H1 (cell line): Measurements from ENCODE around the gene MESD. TPM values are rescaled to one million over a fixed set of nuclear protein-coding genes. Genes with fewer than 3 reads are reported as not detected.

Source experiments
- CTCF ChIA-PET: fragments of 300-600 bp; sonication (Branson Sonifier 250); formaldehyde crosslinking; loops from one replicate; lab custom pipeline; 2021; ENCODE audit not compliant: partially characterized antibody; lab: Charles Lee
- POLR2A ChIA-PET: fragments of 300-600 bp; sonication (Branson Sonifier 250); formaldehyde crosslinking; loops from one replicate; lab custom pipeline; 2021; ENCODE audit warnings: inconsistent platforms; ENCODE audit not compliant: partially characterized antibody; lab: Charles Lee
- DNase-seq, 2 experiments: peaks; one replicate each; pipeline versions ENCODE4 v3.0.0 to v3.0.0-alpha.2; 2010 to 2022; ENCODE audit warnings: low spot score in 2 of 2, low read depth in 1 of 2, mixed read lengths in 1 of 2
- FAIRE-seq: peaks from 2 replicates; lab custom pipeline; 2011; peaks lifted over from hg19 to GRCh38; lab: Jason Lieb, UNC
- H2AFZ ChIP-seq: 2 replicates; pipeline ENCODE4 v1.8.1; 2012; ENCODE audit warnings: low read length, inconsistent platforms
- H2AK5ac ChIP-seq: 2 replicates; pipeline ENCODE4 v1.6.1; 2013; ENCODE audit warnings: low read depth, low read length
- H2BK120ac ChIP-seq: replicated peaks from 2 replicates; pipeline ENCODE3; 2013; ENCODE audit warnings: low read depth, low read length, inconsistent platforms
- H2BK12ac ChIP-seq: 2 replicates; pipeline ENCODE4 v1.6.1; 2013; ENCODE audit warnings: low read depth, low read length
- H2BK15ac ChIP-seq: 2 replicates; pipeline ENCODE4 v1.6.1; 2013; ENCODE audit warnings: low read length
- H2BK20ac ChIP-seq: 2 replicates; pipeline ENCODE4 v1.6.1; 2013; ENCODE audit warnings: low read length
- H2BK5ac ChIP-seq: 2 replicates; pipeline ENCODE4 v1.6.1; 2013; ENCODE audit warnings: low read depth, low read length
- H3K14ac ChIP-seq: 2 replicates; pipeline ENCODE4 v1.6.1; 2013; ENCODE audit warnings: inconsistent platforms; ENCODE audit not compliant: insufficient read length
- H3K18ac ChIP-seq: 2 replicates; pipeline ENCODE4 v1.6.1; 2013; ENCODE audit warnings: low read length; ENCODE audit errors: extremely low read depth
- H3K23ac ChIP-seq: 2 replicates; pipeline ENCODE4 v1.6.1; 2013; ENCODE audit warnings: inconsistent platforms; ENCODE audit not compliant: insufficient read length
- H3K23me2 ChIP-seq: 2 replicates; pipeline ENCODE4 v1.6.1; 2013; ENCODE audit warnings: low read depth, low read length
- H3K27ac ChIP-seq: 2 replicates; pipeline ENCODE4 v1.6.1; 2011; ENCODE audit warnings: low read depth, low read length, inconsistent platforms
- H3K27me3 ChIP-seq, 4 experiments: replicated peaks in 1 of 4; 1 replicate in 1 of 4; 2 replicates in 3 of 4; pipeline versions ENCODE4 v1.6.1 to v1.8.1; 2011 to 2013; ENCODE audit warnings: low read length in 3 of 4, mild to moderate bottlenecking in 3 of 4, inconsistent platforms in 2 of 4, mixed read lengths in 2 of 4, moderate library complexity in 1 of 4; ENCODE audit not compliant: control insufficient read depth in 3 of 4, insufficient read depth in 3 of 4; ENCODE audit errors: extremely low read depth in 1 of 4
- H3K36me3 ChIP-seq, 4 experiments: 2 replicates each; pipeline versions ENCODE4 v1.6.1 to v1.8.1; 2011 to 2013; ENCODE audit warnings: mild to moderate bottlenecking in 4 of 4, low read length in 3 of 4, moderate library complexity in 2 of 4, control low read depth in 1 of 4, inconsistent platforms in 1 of 4; ENCODE audit not compliant: insufficient read depth in 4 of 4, control insufficient read depth in 2 of 4
- H3K4ac ChIP-seq: replicated peaks from 2 replicates; pipeline ENCODE3; 2013; ENCODE audit warnings: low read length, low read depth, mixed read lengths, inconsistent platforms; ENCODE audit not compliant: insufficient read length
- H3K4me1 ChIP-seq, 4 experiments: replicated peaks in 1 of 4; 1 replicate in 1 of 4; 2 replicates in 3 of 4; pipeline versions ENCODE4 v1.6.1 to v1.8.1; 2011 to 2013; ENCODE audit warnings: low read length in 3 of 4, inconsistent platforms in 2 of 4, mixed read lengths in 1 of 4; ENCODE audit not compliant: insufficient read depth in 4 of 4, control insufficient read depth in 3 of 4
- H3K4me2 ChIP-seq, 2 experiments: 2 replicates each; pipeline versions ENCODE4 v1.6.1 to v1.8.1; 2011 to 2013; ENCODE audit warnings: low read depth in 2 of 2, low read length in 2 of 2, control low read depth in 1 of 2, inconsistent platforms in 1 of 2, mild to moderate bottlenecking in 1 of 2; ENCODE audit not compliant: insufficient read depth in 1 of 2
- H3K4me3 ChIP-seq, 4 experiments: fragments of 200-600, 300-600 bp in 1 of 4; sonication (generic), shearing (Covaris generic), sonication (Bioruptor Twin) in 1 of 4; 2 replicates each; pipeline versions ENCODE4 v1.5.1 to v1.8.1; 2011 to 2016; ENCODE audit warnings: low read length in 4 of 4, low read depth in 3 of 4, control low read depth in 2 of 4, inconsistent platforms in 2 of 4, mild to moderate bottlenecking in 2 of 4, mixed read lengths in 1 of 4, moderate library complexity in 1 of 4; ENCODE audit not compliant: insufficient read depth in 2 of 4; ENCODE audit errors: extremely low read depth in 1 of 4
- H3K56ac ChIP-seq: replicated peaks from 2 replicates; pipeline ENCODE3; 2013; ENCODE audit warnings: low read depth, mild to moderate bottlenecking, mixed read lengths, low read length, inconsistent platforms; ENCODE audit not compliant: insufficient read length
- H3K79me1 ChIP-seq: 2 replicates; pipeline ENCODE4 v1.6.1; 2013; ENCODE audit warnings: low read depth, low read length, control low read depth
- H3K79me2 ChIP-seq, 2 experiments: 2 replicates each; pipeline versions ENCODE4 v1.6.1 to v1.8.1; 2012 to 2013; ENCODE audit warnings: low read length in 2 of 2, mild to moderate bottlenecking in 2 of 2, inconsistent platforms in 1 of 2; ENCODE audit not compliant: insufficient read depth in 2 of 2, control insufficient read depth in 1 of 2
- H3K9ac ChIP-seq, 4 experiments: replicated peaks in 1 of 4; 1 replicate in 1 of 4; 2 replicates in 3 of 4; pipeline versions ENCODE4 v1.6.1 to v1.8.1; 2011 to 2013; ENCODE audit warnings: low read depth in 3 of 4, low read length in 3 of 4, control low read depth in 2 of 4, mild to moderate bottlenecking in 2 of 4, moderate library complexity in 2 of 4, inconsistent platforms in 1 of 4; ENCODE audit errors: extremely low read depth in 1 of 4
- H3K9me3 ChIP-seq, 2 experiments: 2 replicates each; pipeline versions ENCODE4 v1.6.1 to v1.8.1; 2012 to 2013; ENCODE audit warnings: mild to moderate bottlenecking in 2 of 2, moderate library complexity in 2 of 2, control low read depth in 1 of 2, inconsistent platforms in 1 of 2, low read depth in 1 of 2, low read length in 1 of 2, mixed read lengths in 1 of 2; ENCODE audit not compliant: insufficient read depth in 2 of 2
- H4K20me1 ChIP-seq, 2 experiments: replicated peaks in 1 of 2; 2 replicates each; pipeline versions ENCODE3 to v1.8.1; 2011 to 2013; ENCODE audit warnings: inconsistent platforms in 2 of 2, low read length in 2 of 2, mild to moderate bottlenecking in 1 of 2; ENCODE audit not compliant: insufficient read depth in 2 of 2, control insufficient read depth in 1 of 2
- H4K5ac ChIP-seq: 2 replicates; pipeline ENCODE4 v1.6.1; 2013; ENCODE audit warnings: low read length, low read depth, mixed read lengths, inconsistent platforms; ENCODE audit not compliant: insufficient read length
- H4K8ac ChIP-seq: 2 replicates; pipeline ENCODE4 v1.8.0; 2013; ENCODE audit warnings: mild to moderate bottlenecking, moderate library complexity, low read length, inconsistent platforms; ENCODE audit not compliant: insufficient read depth; ENCODE audit errors: extremely low read depth
- H4K91ac ChIP-seq: replicated peaks from 2 replicates; pipeline ENCODE3; 2013; ENCODE audit warnings: low read length, mixed read lengths, inconsistent platforms; ENCODE audit not compliant: insufficient read length
- ASH2L ChIP-seq: fragments of 200-600, 300-600 bp; sonication (generic); IDR thresholded peaks from one replicate; pipeline ENCODE4 v1.7.1; 2017; ENCODE audit warnings: low read length
- CBX8 ChIP-seq: fragments of 300-800, 300-1000 bp; sonication (generic); IDR thresholded peaks from 2 replicates; pipeline ENCODE4 v1.7.1; 2016; ENCODE audit warnings: low read depth, low read length, borderline replicate concordance
- KDM5A ChIP-seq: fragments of 200-600 bp; IDR thresholded peaks from 2 replicates; pipeline ENCODE4 v1.7.1; 2012; ENCODE audit warnings: mild to moderate bottlenecking, low read length, inconsistent platforms, mixed read lengths
- MAX ChIP-seq: IDR thresholded peaks from 2 replicates; pipeline ENCODE4 v1.6.1; 2012; ENCODE audit warnings: inconsistent platforms
- PHF8 ChIP-seq: fragments of 200-600 bp; sonication (generic); conservative IDR thresholded peaks from 2 replicates; pipeline ENCODE4 v1.7.1; 2012; ENCODE audit warnings: low read depth, mild to moderate bottlenecking, inconsistent platforms, low read length, moderate library complexity
- RBBP5 ChIP-seq: IDR thresholded peaks from 2 replicates; pipeline ENCODE4 v1.7.1; 2012; ENCODE audit warnings: low read depth, mild to moderate bottlenecking, inconsistent platforms, low read length, moderate library complexity, borderline replicate concordance
- SIX5 ChIP-seq: IDR thresholded peaks from 2 replicates; pipeline ENCODE4 v1.6.1; 2011; ENCODE audit warnings: mild to moderate bottlenecking, low read depth, low read length
- YY1 ChIP-seq: IDR thresholded peaks from 2 replicates; pipeline ENCODE4 v1.6.1; 2011; ENCODE audit warnings: low read depth, mild to moderate bottlenecking, low read length
- ZNF274 ChIP-seq: IDR thresholded peaks from 2 replicates; pipeline ENCODE4 v1.7.0; 2012; ENCODE audit warnings: low read length, borderline replicate concordance; ENCODE audit errors: extremely low read depth
- WGBS, 2 experiments: shearing (Covaris generic) in 1 of 2; methylation state at CpG; one replicate each; pipeline versions ENCODE4 v1.1.6 to v1.1.7; 2013 to 2015; ENCODE audit warnings: low lambda C conversion rate in 2 of 2, mixed read lengths in 2 of 2, inconsistent platforms in 1 of 2, low coverage in 1 of 2, missing lambda C conversion rate in 1 of 2; ENCODE audit not compliant: insufficient replicate concordance in 2 of 2, insufficient coverage in 1 of 2, insufficient read length in 1 of 2; ENCODE audit errors: extremely low coverage in 1 of 2, missing lambda C conversion rate in 1 of 2; 5-methylcytosine and 5-hydroxymethylcytosine counted together
- polyA plus RNA-seq, 7 experiments: library from polyadenylated mRNA; depleted of rRNA in 3 of 7; stranded (reverse) in 5 of 7; unstranded in 2 of 7; fragments of >200 nt in 5 of 7; fragments of 200-250 nt in 2 of 7; gene quantifications; 1 replicate in 5 of 7; 2 replicates in 1 of 7; 4 replicates in 1 of 7; pipeline versions ENCODE4 v1.2.1 to v1.2.3, GENCODE V29; 2011 to 2013; ENCODE audit warnings: missing spikeins in 2 of 7, mixed read lengths in 2 of 7
- total RNA-seq: library from RNA; stranded (reverse); fragmentation: NEBNext Ultra II Directional; extraction: Animal tissue kit (Norgen Biotek cat#: 25700); gene quantifications from 2 replicates; pipeline ENCODE4 v1.2.1, GENCODE V29; 2021

Gene MESD
- total and polyA plus RNA-seq, 2 of the 8 experiments (the other 6 are each of a cell fraction or from before 2014, with no cell fraction given), result 11.0 to 28.3 TPM

GRCh38 chr15:81024936-81025335 is 35.3 kb upstream of the MESD start:
- ChIA-PET CTCF (no interaction called here), POLR2A (interaction anchor here (1.8 kb wide), 1 partner anchor 24 kb away, joined by 6 read pairs; the partner anchor contains the start of gene TLNRD1)
- H3K4ac ChIP-seq, result no peak overlapping the region
- no peaks in the 10 kb centered on the region for H4K20me1 ChIP-seq
- H2AFZ ChIP-seq, result no peak overlapping the region
- WGBS, 2 experiments, result 90% methylated on average over 8 of the region's 8 CpGs; no CpG with 5 or more reads in 1 of the 2 experiments
- H3K79me1 ChIP-seq, result no peaks in the 10 kb centered on the region
- no peak overlapping the region for H3K14ac ChIP-seq
- no peaks in the 10 kb centered on the region for H3K23me2 ChIP-seq
- no peaks in the 10 kb centered on the region for H3K36me3 ChIP-seq
- H3K4me2 ChIP-seq, result no peak overlapping the region
- no peak overlapping the region for H4K8ac ChIP-seq
- H3K56ac ChIP-seq, result no peak overlapping the region
- H2AK5ac ChIP-seq, result no peak overlapping the region
- no peak overlapping the region for H3K18ac ChIP-seq
- no peak overlapping the region for H2BK120ac ChIP-seq
- no peak overlapping the region for H2BK20ac ChIP-seq
- H3K9ac ChIP-seq, result no peak overlapping the region
- no peak overlapping the region for H4K5ac ChIP-seq
- no peaks in the 10 kb centered on the region for H3K79me2 ChIP-seq
- H3K23ac ChIP-seq, result no peak overlapping the region
- H3K4me3 ChIP-seq, result no peak overlapping the region
- H2BK5ac ChIP-seq, result no peak overlapping the region
- H3K9me3 ChIP-seq, result peaks cover 6% of the 10 kb centered on the region in 2 experiments
- H4K91ac ChIP-seq, result no peak overlapping the region
- no peak overlapping the region for H2BK15ac ChIP-seq
- peaks cover 2 to 13% (median 10%) of the 10 kb centered on the region in 4 experiments; a peak in 5 of 7 replicates for H3K4me1 ChIP-seq
- FAIRE-seq (no peak), DNase-seq (no peak)
- no peak overlapping the region for H3K27ac ChIP-seq
- H2BK12ac ChIP-seq, result no peak overlapping the region
- H3K27me3 ChIP-seq, result no peaks in the 10 kb centered on the region; a peak in 1 of 7 replicates
- TF ChIP-seq YY1, result no peak
- no peak for TF ChIP-seq SIX5
- no peak for TF ChIP-seq PHF8
- no peak for TF ChIP-seq KDM5A
- TF ChIP-seq RBBP5, result no peak
- TF ChIP-seq MAX, result no peak
- TF ChIP-seq ASH2L, result no peak
- TF ChIP-seq ZNF274, result no peak
- no peak for TF ChIP-seq CBX8
